GM20000 (cell line): ENCODE data around the gene PRRC2B.

Experiments used
- DNase-seq: peaks from one replicate; pipeline ENCODE4 v3.0.0; 2012; ENCODE audit warnings: low spot score
- TF ChIP-seq, protein P1 (sequence below): IDR thresholded peaks from 2 replicates; pipeline ENCODE4 v1.5.1; 2012; ENCODE audit warnings: mild to moderate bottlenecking, control low read depth; ENCODE audit errors: extremely low read depth, missing control alignments

PRRC2B gene

DNA sequence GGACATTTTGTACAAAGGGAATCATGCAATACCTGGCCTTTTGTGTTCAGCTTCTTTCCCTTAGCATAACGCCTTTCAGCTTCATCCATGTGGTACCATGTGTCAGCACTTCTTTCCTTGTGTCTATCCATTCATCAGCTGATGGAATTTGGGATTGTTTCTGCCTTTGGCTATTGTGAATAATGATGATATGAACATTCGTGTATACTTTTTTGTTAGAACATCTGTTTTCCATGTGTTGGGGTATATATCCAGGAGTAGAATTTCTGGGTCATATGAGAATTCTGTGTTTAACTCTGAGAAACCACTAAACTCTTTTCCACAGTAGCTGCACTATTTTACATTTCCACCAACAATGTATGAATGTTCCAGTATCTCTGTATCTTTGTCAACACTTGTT is 14.8 kb upstream of the PRRC2B start:
- no peak for DNase-seq
- TF ChIP-seq, protein P1, sequence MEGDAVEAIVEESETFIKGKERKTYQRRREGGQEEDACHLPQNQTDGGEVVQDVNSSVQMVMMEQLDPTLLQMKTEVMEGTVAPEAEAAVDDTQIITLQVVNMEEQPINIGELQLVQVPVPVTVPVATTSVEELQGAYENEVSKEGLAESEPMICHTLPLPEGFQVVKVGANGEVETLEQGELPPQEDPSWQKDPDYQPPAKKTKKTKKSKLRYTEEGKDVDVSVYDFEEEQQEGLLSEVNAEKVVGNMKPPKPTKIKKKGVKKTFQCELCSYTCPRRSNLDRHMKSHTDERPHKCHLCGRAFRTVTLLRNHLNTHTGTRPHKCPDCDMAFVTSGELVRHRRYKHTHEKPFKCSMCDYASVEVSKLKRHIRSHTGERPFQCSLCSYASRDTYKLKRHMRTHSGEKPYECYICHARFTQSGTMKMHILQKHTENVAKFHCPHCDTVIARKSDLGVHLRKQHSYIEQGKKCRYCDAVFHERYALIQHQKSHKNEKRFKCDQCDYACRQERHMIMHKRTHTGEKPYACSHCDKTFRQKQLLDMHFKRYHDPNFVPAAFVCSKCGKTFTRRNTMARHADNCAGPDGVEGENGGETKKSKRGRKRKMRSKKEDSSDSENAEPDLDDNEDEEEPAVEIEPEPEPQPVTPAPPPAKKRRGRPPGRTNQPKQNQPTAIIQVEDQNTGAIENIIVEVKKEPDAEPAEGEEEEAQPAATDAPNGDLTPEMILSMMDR: no peak

DNA sequence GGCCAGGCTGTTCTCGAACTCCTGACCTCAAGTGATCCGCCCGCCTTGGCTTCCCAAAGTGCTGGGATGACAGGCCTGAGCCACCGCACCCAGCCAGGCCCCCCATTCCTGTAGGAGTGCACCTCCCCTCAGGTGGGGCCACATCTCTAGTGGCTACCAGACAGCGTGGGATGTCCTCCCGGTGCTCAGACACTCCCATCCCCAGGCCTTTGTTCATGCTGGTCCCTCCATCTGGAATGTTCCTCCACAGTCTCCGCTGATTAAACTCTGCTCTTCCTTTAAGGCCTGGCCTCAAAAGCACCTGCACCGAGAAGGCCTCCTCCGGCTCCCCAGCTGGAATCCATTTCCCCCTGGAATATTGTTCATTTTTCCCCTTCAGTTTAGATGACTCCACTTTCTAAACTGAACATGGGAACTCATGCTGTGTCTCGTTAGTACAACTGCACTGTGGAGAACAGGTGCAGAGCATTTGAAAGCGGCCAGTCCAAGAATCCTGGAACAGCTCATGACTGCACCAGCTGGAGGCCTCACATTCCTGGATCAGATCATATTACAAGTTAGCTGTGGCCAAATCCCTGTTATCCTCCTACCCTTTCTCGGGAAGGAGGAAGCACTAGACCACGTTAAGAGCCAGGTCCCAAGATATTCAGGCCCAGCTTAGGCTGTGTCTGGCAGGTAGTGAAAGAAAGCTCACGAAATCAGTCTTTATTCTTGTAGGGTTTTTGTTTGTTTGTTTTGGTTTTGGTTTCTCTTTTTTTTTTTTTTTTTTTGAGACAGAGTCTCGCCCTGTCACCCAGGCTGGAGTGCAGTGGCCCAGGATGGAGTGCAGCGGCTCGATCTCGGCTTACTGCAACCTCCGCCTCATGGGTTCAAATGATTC is 10.8 kb upstream of the PRRC2B start:
- TF ChIP-seq, protein P1: no peak
- DNase-seq: no peak

GRCh38 chr9:131385296-131385695 is 8.6 kb upstream of the PRRC2B start:
- no peak for DNase-seq
- TF ChIP-seq, protein P1: no peak

DNA sequence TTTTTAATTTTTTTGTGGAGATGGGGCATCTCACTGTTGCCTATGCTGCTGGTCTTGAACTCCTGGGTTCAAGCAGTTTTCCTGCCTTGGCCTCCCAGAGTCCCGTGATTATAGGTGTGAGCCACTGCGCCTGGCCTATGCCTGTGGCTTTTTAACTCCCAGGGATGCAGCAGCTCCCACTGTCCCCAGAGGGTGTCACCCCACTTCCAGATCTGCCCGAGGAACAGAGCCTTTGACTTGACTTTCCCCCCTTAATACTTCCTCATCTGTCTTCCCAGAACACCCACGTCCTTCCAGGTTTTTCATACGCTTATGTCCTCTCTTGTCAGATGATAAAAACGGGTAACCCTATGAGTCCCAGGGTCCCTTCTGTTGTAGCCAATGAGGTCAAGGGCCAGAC is 7.6 kb upstream of the PRRC2B start:
- DNase-seq: no peak
- TF ChIP-seq, protein P1: no peak

- TF ChIP-seq, protein P1: no peak
- no peak for DNase-seq
Observed at GRCh38 chr9:131387394-131387793, 6.5 kb upstream of the PRRC2B start.

DNA sequence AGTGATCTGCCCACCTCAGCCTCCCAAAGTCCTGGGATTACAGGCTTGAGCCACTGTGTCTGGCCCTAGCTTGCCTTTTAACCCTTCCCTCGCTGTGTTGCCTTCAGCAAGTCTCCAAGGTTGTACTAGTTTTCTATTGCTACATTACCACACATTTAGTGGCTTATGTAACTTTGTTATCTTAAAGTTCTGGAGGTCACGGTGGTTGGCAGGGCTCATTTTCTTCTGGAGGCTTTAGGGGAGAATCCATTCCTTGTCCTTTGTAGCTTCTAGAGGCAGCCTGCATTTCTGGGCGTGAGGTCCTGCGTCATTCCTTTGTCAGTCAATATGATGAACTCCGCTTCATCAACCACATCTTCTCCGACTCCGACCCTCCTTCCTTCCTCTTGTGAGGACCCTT is 2.9 kb upstream of the PRRC2B start:
- no peak for DNase-seq
- TF ChIP-seq, protein P1: no peak

GRCh38 chr9:131391504-131391903 is 2.4 kb upstream of the PRRC2B start:
- TF ChIP-seq, protein P1: no peak

More at GRCh38 chr9:131391504-131391903, 2.4 kb upstream of the PRRC2B start:
- DNase-seq: no peak
